ENCODE results near the gene TNRC6A. TPM values are rescaled to one million over a fixed set of nuclear protein-coding genes. Genes with fewer than 3 reads are reported as not detected.
"Not testable (repeated sequence)": the region's sequence is repeated elsewhere in the genome, so short reads cannot be mapped to it uniquely, and the experiment has no call there.

The TNRC6A gene
- total RNA-seq, 1 donor from 2014 or later: 17.5 TPM

DNA sequence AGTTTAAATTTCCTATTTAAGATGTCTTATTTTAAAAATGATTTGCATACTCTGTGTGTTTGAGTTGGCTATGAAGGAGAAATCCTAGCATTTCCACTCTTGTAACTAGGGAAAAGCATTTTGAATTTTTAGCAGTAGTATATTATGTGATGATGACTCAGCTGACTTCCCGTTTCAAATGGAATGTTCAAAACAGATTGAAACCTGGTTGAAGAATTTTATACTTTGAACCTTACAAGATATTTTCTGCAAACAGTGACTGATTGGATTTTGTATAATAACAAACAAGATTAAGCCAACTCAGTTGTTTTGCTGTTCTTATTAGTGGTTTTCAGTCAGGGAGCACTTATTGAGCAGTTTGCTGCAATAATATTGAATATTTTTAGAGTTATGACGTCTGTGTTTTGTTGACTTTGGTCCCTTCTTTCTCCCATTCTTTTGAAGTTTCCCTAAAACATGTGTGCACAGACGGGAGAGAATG is 8.0 kb downstream of the TNRC6A start:
- Histone ChIP-seq H3K36me3 (ENCODE audit: control insufficient read depth, insufficient read depth, low read length) (no peaks in the 10 kb centered on the region), H3K27me3 (ENCODE audit: control insufficient read depth, insufficient read depth, low read length) (no peaks in the 10 kb centered on the region), H3K4me3 (ENCODE audit: low read depth, low read length) (no peak overlapping the region)
- DNase-seq (ENCODE audit: low read depth): no peak
- TF ChIP-seq, protein P1, sequence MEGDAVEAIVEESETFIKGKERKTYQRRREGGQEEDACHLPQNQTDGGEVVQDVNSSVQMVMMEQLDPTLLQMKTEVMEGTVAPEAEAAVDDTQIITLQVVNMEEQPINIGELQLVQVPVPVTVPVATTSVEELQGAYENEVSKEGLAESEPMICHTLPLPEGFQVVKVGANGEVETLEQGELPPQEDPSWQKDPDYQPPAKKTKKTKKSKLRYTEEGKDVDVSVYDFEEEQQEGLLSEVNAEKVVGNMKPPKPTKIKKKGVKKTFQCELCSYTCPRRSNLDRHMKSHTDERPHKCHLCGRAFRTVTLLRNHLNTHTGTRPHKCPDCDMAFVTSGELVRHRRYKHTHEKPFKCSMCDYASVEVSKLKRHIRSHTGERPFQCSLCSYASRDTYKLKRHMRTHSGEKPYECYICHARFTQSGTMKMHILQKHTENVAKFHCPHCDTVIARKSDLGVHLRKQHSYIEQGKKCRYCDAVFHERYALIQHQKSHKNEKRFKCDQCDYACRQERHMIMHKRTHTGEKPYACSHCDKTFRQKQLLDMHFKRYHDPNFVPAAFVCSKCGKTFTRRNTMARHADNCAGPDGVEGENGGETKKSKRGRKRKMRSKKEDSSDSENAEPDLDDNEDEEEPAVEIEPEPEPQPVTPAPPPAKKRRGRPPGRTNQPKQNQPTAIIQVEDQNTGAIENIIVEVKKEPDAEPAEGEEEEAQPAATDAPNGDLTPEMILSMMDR (IDR thresholded peaks at IDR 0.05; ENCODE audit: insufficient read depth, low read length, poor library complexity, severe bottlenecking): no peak

DNA sequence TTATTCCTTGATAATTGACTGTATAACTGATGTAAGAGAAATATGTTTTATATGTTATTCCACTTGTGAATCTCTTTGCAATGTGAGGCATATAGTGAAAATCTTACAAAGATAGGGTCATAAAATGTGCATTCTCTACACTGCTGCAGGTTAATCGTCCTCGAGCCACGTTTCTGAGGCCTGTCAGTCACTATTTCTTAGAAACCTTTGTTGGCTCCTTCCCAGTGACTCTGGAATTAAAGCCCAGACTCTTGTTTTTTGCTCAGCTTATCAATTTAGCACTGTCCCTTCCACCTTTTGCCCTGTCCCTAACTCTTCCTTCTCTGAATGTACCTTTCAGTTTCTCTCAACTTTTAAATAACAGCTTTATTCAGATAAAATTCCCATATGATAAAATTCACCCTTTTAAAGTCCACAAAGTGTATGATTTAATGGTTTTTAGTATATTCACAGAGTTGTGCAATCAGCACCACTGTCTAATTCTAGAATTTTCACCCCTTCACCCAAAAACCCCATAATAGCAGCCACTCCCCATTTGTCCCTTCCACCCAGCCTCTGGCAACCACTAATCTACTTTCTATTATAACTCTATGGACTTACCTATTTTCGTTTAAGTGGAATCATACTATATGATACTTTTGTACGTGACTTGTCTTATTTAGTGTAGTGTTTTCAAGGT is 8.6 kb downstream of the TNRC6A start:
- no peak overlapping the region for H3K4me3 ChIP-seq (ENCODE audit: low read depth, low read length)
- no peak for DNase-seq (ENCODE audit: low read depth)
- no peaks in the 10 kb centered on the region for H3K27me3 ChIP-seq (ENCODE audit: control insufficient read depth, insufficient read depth, low read length)
- TF ChIP-seq, protein P1 (IDR thresholded peaks at IDR 0.05; ENCODE audit: insufficient read depth, low read length, poor library complexity, severe bottlenecking): no peak
- H3K36me3 ChIP-seq (ENCODE audit: control insufficient read depth, insufficient read depth, low read length): no peaks in the 10 kb centered on the region

DNA sequence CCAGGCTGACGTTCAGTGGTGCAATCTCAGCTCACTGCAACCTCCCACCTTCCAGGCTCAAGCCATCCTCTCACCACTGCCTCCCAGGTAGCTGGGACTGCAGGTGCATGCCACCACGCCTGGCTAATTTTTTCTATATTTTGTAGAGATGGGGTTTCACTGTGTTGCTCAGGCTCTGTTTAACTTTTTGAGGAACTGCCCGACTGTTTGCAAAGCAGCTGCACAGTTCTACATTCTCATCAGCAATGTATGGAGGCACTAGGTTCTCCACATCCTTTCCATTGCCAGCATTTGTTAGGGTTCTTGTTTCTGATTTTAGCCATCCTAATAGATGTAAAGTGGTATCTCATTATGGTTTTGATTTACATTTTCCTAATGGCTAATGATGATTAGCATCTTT is 9.4 kb downstream of the TNRC6A start:
- Histone ChIP-seq H3K27me3 (ENCODE audit: control insufficient read depth, insufficient read depth, low read length) (no peaks in the 10 kb centered on the region), H3K4me3 (ENCODE audit: low read depth, low read length) (no peak overlapping the region), H3K36me3 (ENCODE audit: control insufficient read depth, insufficient read depth, low read length) (no peaks in the 10 kb centered on the region)
- TF ChIP-seq, protein P1 (IDR thresholded peaks at IDR 0.05; ENCODE audit: insufficient read depth, low read length, poor library complexity, severe bottlenecking): no peak
- no peak for DNase-seq (ENCODE audit: low read depth)

DNA sequence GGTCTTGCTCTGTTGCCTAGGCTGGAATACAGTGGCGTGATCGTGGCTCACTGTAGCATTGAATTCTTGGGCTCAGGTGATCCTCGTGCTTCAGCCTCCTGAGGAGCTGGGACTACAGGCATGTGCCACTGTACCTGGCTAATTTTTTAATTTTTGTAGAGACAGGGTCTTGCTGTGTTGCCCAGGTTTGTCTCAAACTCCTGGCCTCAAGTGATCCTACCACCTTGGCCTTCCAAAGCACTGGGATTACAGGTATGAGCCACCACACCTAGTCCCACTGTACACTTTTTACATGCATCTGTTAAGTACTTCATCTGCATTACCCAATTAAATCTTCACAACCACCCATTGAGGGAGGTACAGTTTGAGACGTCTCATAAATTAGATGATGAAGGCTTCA is 12.4 kb downstream of the TNRC6A start:
- no peak overlapping the region for H3K4me3 ChIP-seq (ENCODE audit: low read depth, low read length)
- TF ChIP-seq, protein P1 (IDR thresholded peaks at IDR 0.05; ENCODE audit: insufficient read depth, low read length, poor library complexity, severe bottlenecking): no peak
- no peak for DNase-seq (ENCODE audit: low read depth)
- no peaks in the 10 kb centered on the region for H3K27me3 ChIP-seq (ENCODE audit: control insufficient read depth, insufficient read depth, low read length)
- no peaks in the 10 kb centered on the region for H3K36me3 ChIP-seq (ENCODE audit: control insufficient read depth, insufficient read depth, low read length)

DNA sequence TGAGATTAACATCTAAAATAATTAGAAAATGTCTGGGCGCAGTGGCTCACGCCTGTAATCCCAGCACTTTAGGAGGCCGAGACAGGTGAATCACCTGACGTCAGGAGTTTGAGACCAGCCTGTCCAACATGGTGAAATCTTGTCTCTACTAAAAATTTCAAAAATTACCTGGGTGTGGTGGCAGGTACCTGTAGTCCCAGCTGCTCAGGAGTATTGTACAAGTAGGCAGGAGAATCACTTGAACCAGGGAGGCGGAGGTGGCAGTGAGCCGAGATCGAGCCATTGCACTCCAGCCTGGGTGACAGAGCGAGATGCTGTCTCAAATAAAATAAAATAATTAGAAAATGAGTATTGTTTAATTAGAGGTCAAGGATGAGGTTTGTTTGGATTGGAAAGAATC is 13.2 kb downstream of the TNRC6A start:
- not testable (repeated sequence) for H3K4me3 ChIP-seq (ENCODE audit: low read depth, low read length); H3K27me3 ChIP-seq (ENCODE audit: control insufficient read depth, insufficient read depth, low read length); H3K36me3 ChIP-seq (ENCODE audit: control insufficient read depth, insufficient read depth, low read length); DNase-seq (ENCODE audit: low read depth)

DNA sequence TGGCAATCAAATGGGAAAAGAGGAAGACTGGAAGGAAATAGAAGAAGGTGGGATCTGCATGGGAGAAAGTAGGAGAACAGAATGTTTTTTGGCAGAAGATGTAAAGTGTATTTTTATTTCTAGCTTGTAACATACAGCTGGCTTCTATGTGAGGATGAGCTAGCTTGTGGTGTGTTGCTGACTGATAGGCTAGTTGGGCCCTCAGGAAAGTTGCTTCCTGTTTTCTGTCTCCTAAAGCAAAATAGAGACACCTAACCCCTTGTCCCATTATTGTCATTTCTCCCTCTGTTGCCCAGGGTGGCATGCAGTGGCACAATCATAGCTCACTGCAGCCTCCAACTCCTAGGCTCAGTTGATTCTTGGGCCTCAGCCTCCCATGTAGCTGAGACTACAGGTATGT is 15.9 kb downstream of the TNRC6A start:
- TF ChIP-seq, protein P1 (IDR thresholded peaks at IDR 0.05; ENCODE audit: insufficient read depth, low read length, poor library complexity, severe bottlenecking): no peak
- no peak for DNase-seq (ENCODE audit: low read depth)
- Histone ChIP-seq H3K27me3 (ENCODE audit: control insufficient read depth, insufficient read depth, low read length) (no peaks in the 10 kb centered on the region), H3K36me3 (ENCODE audit: control insufficient read depth, insufficient read depth, low read length) (no peaks in the 10 kb centered on the region), H3K4me3 (ENCODE audit: low read depth, low read length) (no peak overlapping the region)
